ENCODE results near the gene BRPF3. TPM values are rescaled to one million over a fixed set of nuclear protein-coding genes. Genes with fewer than 3 reads are reported as not detected.

BRPF3 gene
- total RNA-seq, 1 donor from 2014 or later = 28.2 TPM

- Mint-ChIP-seq H3K36me3 (ENCODE audit: low read depth) (no peaks in the 10 kb centered on the region), H3K4me1 (ENCODE audit: low read depth) (no peaks in the 10 kb centered on the region), H3K4me3 (ENCODE audit: unreplicated experiment) (no peak overlapping the region), H3K27me3 (ENCODE audit: low read depth) (peaks cover 73% of the 10 kb centered on the region), H3K27ac (ENCODE audit: unreplicated experiment) (no peak overlapping the region), H3K9me3 (ENCODE audit: low read depth) (peaks cover 3% of the 10 kb centered on the region)
- DNase-seq (ENCODE audit: low spot score) = no peak
- no peak for TF ChIP-seq CTCF (IDR thresholded peaks at IDR 0.05)
Measured at GRCh38 chr6:36280983-36281382, 84.4 kb downstream of the BRPF3 start.

Other genes with a start within 250 kb of the BRPF3 start
- 0.15 TPM in 1 of 3 replicates, not detected in the others for gene SLC26A8, start 172.1 kb upstream of the BRPF3 start, total RNA-seq
- 36.5 to 41.1 TPM (median 36.9 TPM) in 3 replicates for gene MAPK14, start 168.9 kb upstream of the BRPF3 start, total RNA-seq
- gene MAPK13, start 66.2 kb upstream of the BRPF3 start, total RNA-seq = 0.48 to 1.0 TPM (median 0.97 TPM) in 3 replicates
- gene PNPLA1, start 73.3 kb downstream of the BRPF3 start, total RNA-seq = not detected in 3 replicates
- not detected in 3 replicates for gene BNIP5, start 140.1 kb downstream of the BRPF3 start, total RNA-seq
- gene ETV7, start 190.9 kb downstream of the BRPF3 start, total RNA-seq = not detected in 3 replicates
- gene PXT1, start 246.1 kb downstream of the BRPF3 start, total RNA-seq = not detected in 3 replicates
- 76.0 to 92.4 TPM (median 89.1 TPM) in 3 replicates for gene KCTD20, start 246.3 kb downstream of the BRPF3 start, total RNA-seq